PC-3 (cell line): ENCODE results near the gene DPY19L3.

Experiments used
- EZH2 ChIP-seq: fragments of 300-600 bp; sonication (generic); IDR thresholded peaks from one replicate; pipeline ENCODE4 v1.6.1; 2017; ENCODE audit warnings: antibody characterized with exemption, mild to moderate bottlenecking, low read length; ENCODE audit not compliant: unreplicated experiment
- EZH2phosphoT487 ChIP-seq: fragments of 300-600 bp; sonication (generic); IDR thresholded peaks from 2 replicates; pipeline ENCODE4 v1.6.1; 2018; ENCODE audit warnings: mild to moderate bottlenecking, antibody characterized with exemption, low read length, borderline replicate concordance
- TF ChIP-seq, protein P1 (sequence below): fragments of 300-600 bp; sonication (generic); conservative IDR thresholded peaks from 2 replicates; pipeline ENCODE4 v1.5.1; 2017; ENCODE audit warnings: antibody characterized with exemption, low read depth, mild to moderate bottlenecking, low read length

DNA sequence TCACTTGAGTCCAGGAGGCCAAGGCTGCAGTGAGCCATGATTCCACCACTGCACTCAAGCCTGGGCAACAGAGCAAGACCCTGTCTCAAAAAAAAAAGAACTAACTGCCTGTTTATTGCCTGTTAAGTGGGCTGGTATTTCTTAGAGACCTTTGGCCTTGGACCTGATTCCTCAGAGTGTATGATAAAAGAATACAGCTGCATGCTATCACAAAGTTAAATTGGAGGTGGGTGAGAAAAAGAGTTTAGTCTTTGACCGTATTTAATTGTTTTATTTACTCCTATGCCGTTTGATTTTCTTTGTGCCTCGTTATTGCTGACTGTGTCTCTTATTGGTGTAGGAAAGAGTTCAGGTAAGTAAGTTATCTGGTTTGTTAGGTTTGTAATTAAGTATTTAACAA, 25.3 kb upstream of the DPY19L3 start:
- TF ChIP-seq, protein P1, sequence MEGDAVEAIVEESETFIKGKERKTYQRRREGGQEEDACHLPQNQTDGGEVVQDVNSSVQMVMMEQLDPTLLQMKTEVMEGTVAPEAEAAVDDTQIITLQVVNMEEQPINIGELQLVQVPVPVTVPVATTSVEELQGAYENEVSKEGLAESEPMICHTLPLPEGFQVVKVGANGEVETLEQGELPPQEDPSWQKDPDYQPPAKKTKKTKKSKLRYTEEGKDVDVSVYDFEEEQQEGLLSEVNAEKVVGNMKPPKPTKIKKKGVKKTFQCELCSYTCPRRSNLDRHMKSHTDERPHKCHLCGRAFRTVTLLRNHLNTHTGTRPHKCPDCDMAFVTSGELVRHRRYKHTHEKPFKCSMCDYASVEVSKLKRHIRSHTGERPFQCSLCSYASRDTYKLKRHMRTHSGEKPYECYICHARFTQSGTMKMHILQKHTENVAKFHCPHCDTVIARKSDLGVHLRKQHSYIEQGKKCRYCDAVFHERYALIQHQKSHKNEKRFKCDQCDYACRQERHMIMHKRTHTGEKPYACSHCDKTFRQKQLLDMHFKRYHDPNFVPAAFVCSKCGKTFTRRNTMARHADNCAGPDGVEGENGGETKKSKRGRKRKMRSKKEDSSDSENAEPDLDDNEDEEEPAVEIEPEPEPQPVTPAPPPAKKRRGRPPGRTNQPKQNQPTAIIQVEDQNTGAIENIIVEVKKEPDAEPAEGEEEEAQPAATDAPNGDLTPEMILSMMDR: no peak
- TF ChIP-seq EZH2phosphoT487 (no peak), EZH2 (no peak)
